ENCODE results near the gene PRR5L.

PRR5L gene

GRCh38 chr11:36377759-36378564 lies 81.9 kb downstream of the PRR5L start:
- DNase-seq = no peak

GRCh38 chr11:36379653-36380052 lies 83.6 kb downstream of the PRR5L start:
- no peak for DNase-seq

GRCh38 chr11:36380296-36381014 lies 84.4 kb downstream of the PRR5L start:
- DNase-seq = no peak

GRCh38 chr11:36381015-36381360 lies 84.9 kb downstream of the PRR5L start:
- DNase-seq = no peak

- DNase-seq = no peak
Measured at GRCh38 chr11:36383195-36383594, 87.1 kb downstream of the PRR5L start.

- DNase-seq = peak; percentile 91
Measured at GRCh38 chr11:36385121-36385970, 89.3 kb downstream of the PRR5L start.

GRCh38 chr11:36386411-36386810 lies 90.3 kb downstream of the PRR5L start:
- DNase-seq = no peak

GRCh38 chr11:36388071-36388470 lies 92.0 kb downstream of the PRR5L start:
- DNase-seq = no peak

- DNase-seq = no peak
Measured at GRCh38 chr11:36388951-36389350, 92.9 kb downstream of the PRR5L start.

GRCh38 chr11:36389811-36390210 lies 93.7 kb downstream of the PRR5L start:
- no peak for DNase-seq

GRCh38 chr11:36390963-36391471 lies 94.9 kb downstream of the PRR5L start:
- no peak for DNase-seq

- no peak for DNase-seq
Measured at GRCh38 chr11:36392196-36392595, 96.1 kb downstream of the PRR5L start.

GRCh38 chr11:36394056-36394455 lies 98.0 kb downstream of the PRR5L start:
- no peak for DNase-seq

- no peak for DNase-seq
Measured at GRCh38 chr11:36394926-36395325, 98.8 kb downstream of the PRR5L start.

GRCh38 chr11:36395978-36396736 lies 100.1 kb downstream of the PRR5L start:
- DNase-seq = no peak

GRCh38 chr11:36398231-36398953 lies 102.3 kb downstream of the PRR5L start:
- DNase-seq = no peak

GRCh38 chr11:36399236-36399635 lies 103.1 kb downstream of the PRR5L start:
- no peak for DNase-seq

- no peak for DNase-seq
Measured at GRCh38 chr11:36399745-36400144, 103.7 kb downstream of the PRR5L start.

GRCh38 chr11:36400766-36401455 lies 104.8 kb downstream of the PRR5L start:
- no peak for DNase-seq

- no peak for DNase-seq
Measured at GRCh38 chr11:36402568-36403170, 106.6 kb downstream of the PRR5L start.
